ENCODE measurements around the gene TERF2IP. TPM values are rescaled to one million over a fixed set of nuclear protein-coding genes. Genes with fewer than 3 reads are reported as not detected.

TERF2IP gene
- total and polyA plus RNA-seq, 9 of the 15 experiments (the other 6 are each of a cell fraction or from before 2014, with no cell fraction given), result 14.5 to 64.2 (median 47.0) TPM

GRCh38 chr16:75702242-75702641 lies 54.7 kb downstream of the TERF2IP start (continued):
- 0 out of 2 replicates have a peak, but pooled peaks have one; percentile 20 for TF ChIP-seq GATA2 (CRISPR knock-in tag; IDR thresholded peaks at IDR 0.05)
- TF ChIP-seq YY1 (IDR thresholded peaks at IDR 0.05; ENCODE audit: borderline replicate concordance in 1 of 3, control insufficient read depth in 1 of 3, extremely low read depth in 1 of 3, insufficient read depth in 3 of 3, insufficient read length in 1 of 3, insufficient replicate concordance in 2 of 3, low read depth in 1 of 3, low read length in 2 of 3), result peak in 1 of 3 experiments; percentile 17
- TF ChIP-seq TBL1XR1 (IDR thresholded peaks at IDR 0.05; ENCODE audit: low read length in 2 of 2), result peak; percentile 24 to 70; a peak in 2 of 4 replicates
- TF ChIP-seq CREM (IDR thresholded peaks at IDR 0.05; ENCODE audit: low read depth), result peak; percentile 57
- TF ChIP-seq JUNB (CRISPR knock-in tag; conservative IDR thresholded peaks at IDR 0.05), result no peak
- peak; percentile 77 for TF ChIP-seq JUND (IDR thresholded peaks at IDR 0.05; ENCODE audit: borderline replicate concordance, low read depth, low read length)
- TF ChIP-seq JUND (tag; IDR thresholded peaks at IDR 0.05; ENCODE audit: borderline replicate concordance, low read depth, low read length), result peak; percentile 56; the same call in 1 of the 3 replicates
- TF ChIP-seq MNT (conservative IDR thresholded peaks at IDR 0.05), result peak; percentile 50 to 59; a peak in 3 of 4 replicates
- peak; percentile 69 for TF ChIP-seq SMAD4 (CRISPR knock-in tag; conservative IDR thresholded peaks at IDR 0.05)
- peak; percentile 51 for TF ChIP-seq PKNOX1 (IDR thresholded peaks at IDR 0.05)
- TF ChIP-seq TEAD4 (IDR thresholded peaks at IDR 0.05; ENCODE audit: low read length), result peak; percentile 78
- no peak for TF ChIP-seq TEAD4 (CRISPR knock-in tag; IDR thresholded peaks at IDR 0.05; ENCODE audit: borderline replicate concordance)
- peak in 1 of 2 experiments; percentile 43; a peak in 1 of 4 replicates for TF ChIP-seq ARNT (IDR thresholded peaks at IDR 0.05)
- no peak for TF ChIP-seq TOE1 (IDR thresholded peaks at IDR 0.05; ENCODE audit: borderline replicate concordance)
- TF ChIP-seq TOE1 (CRISPR knock-in tag; IDR thresholded peaks at IDR 0.05; ENCODE audit: borderline replicate concordance, low read depth), result no peak

Data from K562 (cell line).